ENCODE data around the gene SCOC. TPM values are rescaled to one million over a fixed set of nuclear protein-coding genes. Genes with fewer than 3 reads are reported as not detected.

SCOC gene
- total and polyA plus RNA-seq, 2 of the 13 experiments (the other 11 are each of a cell fraction or from before 2014, with no cell fraction given), result 43.8 to 65.2 TPM

- TF ChIP-seq JUN (CRISPR knock-in tag; IDR thresholded peaks at IDR 0.05) (no peak), BCL6 (CRISPR knock-in tag; IDR thresholded peaks at IDR 0.05) (peak; percentile 52; the same call in 1 of the 2 replicates), NAIF1 (CRISPR knock-in tag; IDR thresholded peaks at IDR 0.05; ENCODE audit: borderline replicate concordance) (no peak), SP140L (CRISPR knock-in tag; IDR thresholded peaks at IDR 0.05; ENCODE audit: borderline replicate concordance) (no peak), U2AF1 (optimal IDR thresholded peaks at IDR 0.05; ENCODE audit: low read depth, low read length) (no peak), ASH2L (IDR thresholded peaks at IDR 0.05; ENCODE audit: insufficient read length, low read depth, low read length) (peak; percentile 39), CAMTA2 (CRISPR knock-in tag; IDR thresholded peaks at IDR 0.05; ENCODE audit: borderline replicate concordance) (no peak), ZNF615 (CRISPR knock-in tag; IDR thresholded peaks at IDR 0.05; ENCODE audit: borderline replicate concordance) (no peak), ZNF329 (CRISPR knock-in tag; IDR thresholded peaks at IDR 0.05; ENCODE audit: low read depth) (no peak), RELA (CRISPR knock-in tag; IDR thresholded peaks at IDR 0.05) (no peak), WIZ (CRISPR knock-in tag; IDR thresholded peaks at IDR 0.05) (0 out of 2 replicates have a peak, but pooled peaks have one; percentile 21), ZNF33A (CRISPR knock-in tag; IDR thresholded peaks at IDR 0.05; ENCODE audit: borderline replicate concordance) (no peak), HDAC6 (IDR thresholded peaks at IDR 0.05; ENCODE audit: low read depth, low read length) (no peak), ZNF770 (CRISPR knock-in tag; IDR thresholded peaks at IDR 0.05) (0 out of 2 replicates have a peak, but pooled peaks have one; percentile 4), NFATC3 (CRISPR knock-in tag; IDR thresholded peaks at IDR 0.05) (no peak), ZNF841 (CRISPR knock-in tag; IDR thresholded peaks at IDR 0.05; ENCODE audit: borderline replicate concordance) (no peak), FOXM1 (CRISPR knock-in tag; IDR thresholded peaks at IDR 0.05) (no peak), ZFYVE20 (CRISPR knock-in tag; IDR thresholded peaks at IDR 0.05; ENCODE audit: borderline replicate concordance, low read depth) (no peak), MYPOP (CRISPR knock-in tag; IDR thresholded peaks at IDR 0.05) (no peak), ZSCAN25 (CRISPR knock-in tag; IDR thresholded peaks at IDR 0.05) (no peak), ZFX (CRISPR knock-in tag; IDR thresholded peaks at IDR 0.05; ENCODE audit: low read depth) (no peak)
- TF ChIP-seq, protein P1, sequence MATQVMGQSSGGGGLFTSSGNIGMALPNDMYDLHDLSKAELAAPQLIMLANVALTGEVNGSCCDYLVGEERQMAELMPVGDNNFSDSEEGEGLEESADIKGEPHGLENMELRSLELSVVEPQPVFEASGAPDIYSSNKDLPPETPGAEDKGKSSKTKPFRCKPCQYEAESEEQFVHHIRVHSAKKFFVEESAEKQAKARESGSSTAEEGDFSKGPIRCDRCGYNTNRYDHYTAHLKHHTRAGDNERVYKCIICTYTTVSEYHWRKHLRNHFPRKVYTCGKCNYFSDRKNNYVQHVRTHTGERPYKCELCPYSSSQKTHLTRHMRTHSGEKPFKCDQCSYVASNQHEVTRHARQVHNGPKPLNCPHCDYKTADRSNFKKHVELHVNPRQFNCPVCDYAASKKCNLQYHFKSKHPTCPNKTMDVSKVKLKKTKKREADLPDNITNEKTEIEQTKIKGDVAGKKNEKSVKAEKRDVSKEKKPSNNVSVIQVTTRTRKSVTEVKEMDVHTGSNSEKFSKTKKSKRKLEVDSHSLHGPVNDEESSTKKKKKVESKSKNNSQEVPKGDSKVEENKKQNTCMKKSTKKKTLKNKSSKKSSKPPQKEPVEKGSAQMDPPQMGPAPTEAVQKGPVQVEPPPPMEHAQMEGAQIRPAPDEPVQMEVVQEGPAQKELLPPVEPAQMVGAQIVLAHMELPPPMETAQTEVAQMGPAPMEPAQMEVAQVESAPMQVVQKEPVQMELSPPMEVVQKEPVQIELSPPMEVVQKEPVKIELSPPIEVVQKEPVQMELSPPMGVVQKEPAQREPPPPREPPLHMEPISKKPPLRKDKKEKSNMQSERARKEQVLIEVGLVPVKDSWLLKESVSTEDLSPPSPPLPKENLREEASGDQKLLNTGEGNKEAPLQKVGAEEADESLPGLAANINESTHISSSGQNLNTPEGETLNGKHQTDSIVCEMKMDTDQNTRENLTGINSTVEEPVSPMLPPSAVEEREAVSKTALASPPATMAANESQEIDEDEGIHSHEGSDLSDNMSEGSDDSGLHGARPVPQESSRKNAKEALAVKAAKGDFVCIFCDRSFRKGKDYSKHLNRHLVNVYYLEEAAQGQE (IDR thresholded peaks at IDR 0.05; ENCODE audit: borderline replicate concordance in 1 of 2, low read depth in 1 of 2, low read length in 2 of 2), result no peak
- TF ChIP-seq, protein P2, sequence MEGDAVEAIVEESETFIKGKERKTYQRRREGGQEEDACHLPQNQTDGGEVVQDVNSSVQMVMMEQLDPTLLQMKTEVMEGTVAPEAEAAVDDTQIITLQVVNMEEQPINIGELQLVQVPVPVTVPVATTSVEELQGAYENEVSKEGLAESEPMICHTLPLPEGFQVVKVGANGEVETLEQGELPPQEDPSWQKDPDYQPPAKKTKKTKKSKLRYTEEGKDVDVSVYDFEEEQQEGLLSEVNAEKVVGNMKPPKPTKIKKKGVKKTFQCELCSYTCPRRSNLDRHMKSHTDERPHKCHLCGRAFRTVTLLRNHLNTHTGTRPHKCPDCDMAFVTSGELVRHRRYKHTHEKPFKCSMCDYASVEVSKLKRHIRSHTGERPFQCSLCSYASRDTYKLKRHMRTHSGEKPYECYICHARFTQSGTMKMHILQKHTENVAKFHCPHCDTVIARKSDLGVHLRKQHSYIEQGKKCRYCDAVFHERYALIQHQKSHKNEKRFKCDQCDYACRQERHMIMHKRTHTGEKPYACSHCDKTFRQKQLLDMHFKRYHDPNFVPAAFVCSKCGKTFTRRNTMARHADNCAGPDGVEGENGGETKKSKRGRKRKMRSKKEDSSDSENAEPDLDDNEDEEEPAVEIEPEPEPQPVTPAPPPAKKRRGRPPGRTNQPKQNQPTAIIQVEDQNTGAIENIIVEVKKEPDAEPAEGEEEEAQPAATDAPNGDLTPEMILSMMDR (CRISPR knock-in tag; IDR thresholded peaks at IDR 0.05), result no peak
Observed at GRCh38 chr4:140374130-140374477, 658 bp downstream of the SCOC start (continued).
